Cardiac fibroblast (primary cell): ENCODE data around the gene DYNC1I1.

Experiments used
- DNase-seq, 2 donors: peaks; one replicate each; pipeline versions ENCODE4 v3.0.0 to v3.0.0-alpha.2; 2010; ENCODE audit warnings: low read depth in 2 of 2
- H3K4me3 ChIP-seq, 2 donors: replicated peaks in 1 of 2; 1 replicate in 1 of 2; 2 replicates in 1 of 2; pipeline ENCODE4 v1.5.1; 2011; ENCODE audit warnings: low read depth in 2 of 2, low read length in 2 of 2, mild to moderate bottlenecking in 2 of 2, moderate library complexity in 1 of 2
- TF ChIP-seq, protein P1 (sequence below): IDR thresholded peaks from one replicate; pipeline ENCODE4 v1.5.1; 2011; ENCODE audit warnings: low read depth, mild to moderate bottlenecking, low read length, inconsistent platforms

DYNC1I1 gene

DNA sequence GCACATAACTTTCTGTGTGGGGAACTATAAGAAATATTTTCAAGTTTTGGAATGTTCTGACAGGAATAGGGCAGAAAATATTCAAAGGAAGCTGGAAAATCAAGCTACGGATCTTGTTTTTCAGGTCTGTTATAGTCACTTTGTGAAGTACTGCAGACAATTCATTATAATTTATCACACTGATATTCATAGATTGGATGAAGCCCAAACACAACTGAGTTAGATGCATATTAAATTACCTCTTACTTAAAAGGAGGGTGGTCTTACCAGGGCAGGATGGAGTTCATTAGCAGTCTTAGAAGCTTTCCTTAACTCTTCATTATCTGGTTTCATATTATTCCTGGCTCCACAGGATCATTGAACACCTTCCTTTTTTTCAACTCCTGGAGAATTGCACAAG, 242.3 kb downstream of the DYNC1I1 start:
- H3K4me3 ChIP-seq = no peak overlapping the region
- TF ChIP-seq, protein P1, sequence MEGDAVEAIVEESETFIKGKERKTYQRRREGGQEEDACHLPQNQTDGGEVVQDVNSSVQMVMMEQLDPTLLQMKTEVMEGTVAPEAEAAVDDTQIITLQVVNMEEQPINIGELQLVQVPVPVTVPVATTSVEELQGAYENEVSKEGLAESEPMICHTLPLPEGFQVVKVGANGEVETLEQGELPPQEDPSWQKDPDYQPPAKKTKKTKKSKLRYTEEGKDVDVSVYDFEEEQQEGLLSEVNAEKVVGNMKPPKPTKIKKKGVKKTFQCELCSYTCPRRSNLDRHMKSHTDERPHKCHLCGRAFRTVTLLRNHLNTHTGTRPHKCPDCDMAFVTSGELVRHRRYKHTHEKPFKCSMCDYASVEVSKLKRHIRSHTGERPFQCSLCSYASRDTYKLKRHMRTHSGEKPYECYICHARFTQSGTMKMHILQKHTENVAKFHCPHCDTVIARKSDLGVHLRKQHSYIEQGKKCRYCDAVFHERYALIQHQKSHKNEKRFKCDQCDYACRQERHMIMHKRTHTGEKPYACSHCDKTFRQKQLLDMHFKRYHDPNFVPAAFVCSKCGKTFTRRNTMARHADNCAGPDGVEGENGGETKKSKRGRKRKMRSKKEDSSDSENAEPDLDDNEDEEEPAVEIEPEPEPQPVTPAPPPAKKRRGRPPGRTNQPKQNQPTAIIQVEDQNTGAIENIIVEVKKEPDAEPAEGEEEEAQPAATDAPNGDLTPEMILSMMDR = no peak
- DNase-seq = no peak

DNA sequence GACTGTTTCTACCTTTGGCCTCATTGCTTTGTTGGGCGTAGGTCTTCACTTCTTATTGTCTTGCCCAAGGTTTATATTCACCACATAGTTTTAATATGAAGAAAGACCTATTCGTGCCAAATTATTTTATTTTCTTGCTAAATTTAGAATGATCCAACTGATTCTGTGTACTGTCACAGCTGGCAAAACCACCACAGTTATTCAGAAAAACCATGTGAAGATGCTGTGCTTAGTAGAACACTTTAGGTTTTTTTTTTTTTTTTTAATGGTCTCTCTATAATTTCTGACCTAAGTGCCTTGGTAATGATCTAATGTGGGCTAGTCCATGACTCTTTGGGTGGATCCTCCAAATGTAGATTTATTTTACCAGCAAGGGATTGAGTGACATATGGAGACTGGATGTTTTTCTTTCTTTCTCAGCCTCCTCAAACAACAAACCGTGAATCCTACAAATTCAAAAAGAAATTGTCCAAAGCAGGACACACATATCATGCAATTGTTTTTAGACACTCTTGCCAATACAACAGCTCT, 243.8 kb downstream of the DYNC1I1 start:
- no peak for DNase-seq
- TF ChIP-seq, protein P1 = no peak

DNA sequence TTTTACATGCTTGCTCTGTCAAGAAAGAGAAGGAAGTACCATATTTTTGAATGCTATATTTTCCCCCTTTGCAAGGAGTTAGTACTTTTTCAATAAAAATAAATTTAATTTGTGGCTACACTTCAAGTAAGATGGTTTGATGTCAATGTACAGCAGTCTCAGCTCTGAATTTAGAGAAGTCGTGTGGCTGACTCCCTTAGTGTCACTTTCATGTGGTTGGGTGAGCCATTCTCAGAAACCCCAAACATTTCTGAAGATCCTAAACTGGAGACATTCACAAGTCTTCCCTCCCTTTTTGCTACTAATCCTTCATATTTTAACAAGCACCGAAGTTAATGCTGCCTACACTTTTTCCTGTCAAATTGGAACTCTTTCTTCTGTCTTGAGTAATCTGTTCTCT, 244.4 kb downstream of the DYNC1I1 start:
- DNase-seq = no peak
- TF ChIP-seq, protein P1 = no peak
- H3K4me3 ChIP-seq = no peak overlapping the region

More for the DNA sequence above, 243.8 kb downstream of the DYNC1I1 start:
- no peak overlapping the region for H3K4me3 ChIP-seq

DNA sequence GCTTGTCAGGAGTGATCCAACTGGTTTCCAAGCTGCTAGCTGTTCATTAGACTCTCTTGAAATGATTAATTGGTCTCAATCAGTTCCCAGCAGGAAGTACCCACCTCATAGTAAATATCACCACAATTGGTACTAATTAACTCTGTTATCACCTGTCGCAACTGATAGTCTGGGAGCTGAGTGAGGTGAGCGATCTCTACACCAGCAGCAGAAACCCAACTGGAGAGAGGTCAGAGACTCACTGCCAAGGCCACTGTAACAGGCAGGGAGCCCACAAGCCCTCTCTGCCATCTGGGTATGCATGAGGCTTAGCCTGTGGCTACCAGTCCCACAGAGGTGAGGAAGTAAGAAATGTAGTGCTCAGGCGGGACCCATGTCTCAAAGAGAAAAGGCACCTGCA, 245.5 kb downstream of the DYNC1I1 start:
- no peak for DNase-seq
- no peak overlapping the region for H3K4me3 ChIP-seq
- TF ChIP-seq, protein P1 = no peak

DNA sequence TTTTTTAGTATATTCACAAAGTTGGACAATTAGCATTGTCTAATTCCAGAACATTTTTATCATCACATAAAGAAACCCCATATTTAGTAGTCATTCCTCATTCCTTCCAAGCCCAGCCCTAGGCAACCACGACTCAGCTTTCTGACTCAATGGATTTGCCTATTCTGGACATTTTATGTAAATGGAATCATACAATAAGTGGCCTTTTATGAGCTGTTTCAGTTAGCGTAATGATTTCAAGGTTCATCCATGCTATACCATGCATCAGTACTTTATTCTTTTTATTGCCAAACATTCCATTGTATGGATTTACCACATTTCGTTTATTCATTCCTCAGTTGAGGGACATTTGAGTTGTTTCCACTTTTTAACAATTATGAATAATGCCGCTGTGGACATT, 249.2 kb downstream of the DYNC1I1 start:
- DNase-seq = no peak
- TF ChIP-seq, protein P1 = no peak
- no peak overlapping the region for H3K4me3 ChIP-seq

DNA sequence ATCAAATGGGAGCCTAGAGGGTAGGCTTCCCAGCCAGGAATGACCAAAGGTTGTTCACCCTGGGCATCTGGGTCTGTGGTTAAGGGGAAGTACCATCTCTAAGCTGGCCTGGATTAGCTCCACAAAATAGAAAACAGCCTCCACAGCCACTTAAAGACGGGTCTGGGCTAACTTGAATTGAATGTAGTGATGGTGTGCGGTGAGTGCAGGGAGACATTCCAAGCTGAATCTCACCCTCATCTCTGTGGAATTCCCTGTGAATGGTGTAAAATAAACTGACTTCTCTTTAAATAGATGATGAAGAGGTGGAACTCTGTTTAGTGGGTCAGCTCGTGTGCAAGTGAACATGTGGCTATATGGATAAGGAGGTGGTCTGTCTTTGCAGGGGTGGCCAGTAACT, 251.0 kb downstream of the DYNC1I1 start:
- H3K4me3 ChIP-seq = no peak overlapping the region
- TF ChIP-seq, protein P1 = no peak
- DNase-seq = no peak

DNA sequence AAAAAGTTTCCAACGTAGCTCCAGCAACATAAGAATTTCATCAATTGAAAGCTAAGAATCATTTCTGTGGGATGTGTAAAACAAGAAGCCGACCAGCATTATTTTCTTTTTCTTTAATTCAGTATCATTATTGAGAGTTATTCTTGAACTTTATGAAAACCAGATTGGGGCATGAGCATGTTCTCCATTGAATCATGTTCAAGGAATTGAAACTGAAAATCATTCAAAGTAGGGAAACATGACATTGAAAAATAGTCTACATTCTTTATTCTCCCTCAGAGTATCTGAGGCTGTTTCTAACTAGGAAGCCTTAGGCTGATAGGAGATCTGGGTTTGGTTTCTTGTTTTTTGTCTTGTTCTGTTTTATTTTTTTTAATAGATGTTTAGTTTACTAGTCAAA, 253.7 kb downstream of the DYNC1I1 start:
- H3K4me3 ChIP-seq = no peak overlapping the region
- TF ChIP-seq, protein P1 = no peak
- no peak for DNase-seq
